ENCODE data around the gene GALNTL6.

GALNTL6 gene

GRCh38 chr4:172978848-172979247, 1165.6 kb downstream of the GALNTL6 start:
- no peak for DNase-seq

- DNase-seq: no peak
Observed at GRCh38 chr4:172979332-172979731, 1166.1 kb downstream of the GALNTL6 start.

- no peak for DNase-seq
Observed at GRCh38 chr4:172980219-172980618, 1167.0 kb downstream of the GALNTL6 start.

DNA sequence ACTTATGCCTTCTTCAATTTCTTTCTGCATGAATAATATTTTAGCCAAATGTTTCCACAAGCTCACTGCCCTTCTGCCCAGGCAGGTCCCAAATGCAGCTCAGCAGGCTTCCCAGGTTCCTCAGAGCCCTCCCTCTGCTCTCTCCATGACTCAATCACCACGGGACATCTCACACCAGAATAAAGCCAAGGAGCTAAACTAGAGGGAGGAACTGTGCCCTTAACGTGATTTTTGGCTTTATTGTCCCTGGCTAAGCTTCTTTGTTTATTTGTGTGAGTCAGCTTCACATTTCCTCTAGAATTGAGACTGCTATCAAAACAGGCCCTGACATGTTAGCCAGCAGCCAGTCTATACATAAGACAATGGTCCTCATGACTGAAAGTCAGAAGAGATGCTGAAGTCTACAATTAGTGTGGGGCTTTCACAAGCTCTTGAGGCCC, 1169.0 kb downstream of the GALNTL6 start:
- DNase-seq: no peak

- no peak for DNase-seq
Observed at GRCh38 chr4:172983014-172983413, 1169.8 kb downstream of the GALNTL6 start.

- DNase-seq: no peak
Observed at GRCh38 chr4:172983631-172984030, 1170.4 kb downstream of the GALNTL6 start.

- DNase-seq: no peak
Observed at GRCh38 chr4:172985552-172985951, 1172.3 kb downstream of the GALNTL6 start.

DNA sequence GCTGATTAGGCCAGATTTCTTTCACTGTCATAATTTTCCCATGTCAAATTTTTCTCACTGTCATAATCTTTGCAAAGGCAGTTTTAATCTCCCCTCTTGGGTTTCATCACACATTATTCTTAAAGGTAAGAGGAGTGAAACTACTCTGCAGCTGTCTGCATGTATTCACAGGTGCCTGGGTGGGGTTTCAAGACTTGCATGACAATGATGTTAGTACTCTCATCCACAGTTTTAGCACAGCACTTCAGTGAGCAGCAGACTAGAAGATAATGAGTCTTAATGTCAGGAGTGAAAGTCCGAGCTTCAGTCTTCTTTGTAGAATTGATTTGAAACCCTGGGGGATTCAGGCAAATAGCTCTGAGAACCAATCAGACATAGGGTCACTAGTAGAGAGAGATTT, 1172.9 kb downstream of the GALNTL6 start:
- DNase-seq: no peak

DNA sequence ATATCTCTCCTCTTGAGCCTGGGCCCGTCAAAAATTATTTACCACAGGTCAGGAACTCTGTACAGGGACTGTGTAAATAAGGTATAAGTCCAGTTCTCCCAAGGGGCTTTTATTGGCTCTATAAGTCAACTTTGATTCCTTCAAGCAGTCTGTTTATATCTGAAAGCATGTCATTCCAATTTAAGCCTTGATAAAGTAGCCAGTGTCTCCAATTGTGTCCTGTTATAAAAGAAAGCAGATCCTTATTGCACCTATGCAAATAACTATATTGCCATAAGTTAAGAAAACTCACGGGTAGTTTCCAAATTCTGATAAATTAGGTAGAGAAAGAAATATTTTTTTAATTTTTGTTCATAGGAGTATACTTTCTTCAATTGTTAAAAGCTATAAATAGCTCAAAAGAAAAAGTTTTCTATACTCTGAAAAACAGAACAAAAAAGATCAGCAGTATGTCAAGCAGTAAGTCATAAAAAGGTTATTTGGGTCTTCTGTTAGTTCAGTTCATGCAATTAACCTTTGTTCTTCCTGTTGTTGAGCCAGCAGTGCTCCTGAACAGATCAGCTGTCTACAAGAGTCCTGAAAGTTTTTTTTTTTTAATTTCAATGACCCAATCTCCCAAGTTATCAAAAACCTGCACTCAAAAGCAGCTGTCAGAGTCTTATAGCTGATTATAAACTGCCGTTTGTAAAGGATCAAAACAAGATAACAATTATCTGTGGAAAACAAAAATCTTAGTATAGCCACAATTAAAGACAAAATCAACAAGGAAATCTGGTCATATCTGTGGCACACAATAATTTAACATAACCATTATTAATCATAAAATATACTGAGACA, 1177.0 kb downstream of the GALNTL6 start:
- no peak for DNase-seq

DNA sequence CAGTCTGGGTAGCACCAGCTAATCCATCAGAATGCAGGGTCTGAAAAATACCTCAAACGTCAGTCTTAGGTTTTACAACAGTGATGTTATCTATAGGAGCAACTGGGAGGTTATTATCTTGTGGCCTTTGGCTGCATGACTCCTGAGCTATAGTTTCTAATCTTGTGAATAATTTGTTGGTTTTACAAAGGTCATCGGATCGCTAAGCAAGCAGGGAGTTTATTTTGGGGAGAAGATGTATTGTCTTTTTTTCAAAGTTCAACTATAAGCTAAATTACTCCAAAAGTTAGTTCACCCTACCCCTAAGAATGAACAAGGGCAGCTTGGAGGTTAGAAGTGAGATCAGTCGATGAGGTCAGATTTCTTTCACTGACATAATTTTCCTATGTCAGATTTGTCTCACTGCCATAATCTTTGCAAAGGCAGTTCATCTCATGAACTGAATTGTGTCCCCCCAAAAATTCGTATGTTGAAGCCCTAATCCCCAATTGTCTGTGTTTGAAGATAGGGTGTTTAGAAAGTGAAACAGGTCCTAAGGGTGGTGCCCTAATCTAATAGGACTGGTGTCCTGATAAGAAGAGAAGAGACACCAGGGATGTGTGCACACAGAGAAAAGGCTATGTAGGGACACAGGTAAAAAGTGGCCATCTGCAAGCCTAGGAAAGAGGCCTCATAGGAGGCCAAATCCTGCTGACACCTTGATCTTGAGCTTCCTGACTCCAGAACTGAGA, 1179.6 kb downstream of the GALNTL6 start:
- DNase-seq: no peak

GRCh38 chr4:172995161-172995560, 1182.0 kb downstream of the GALNTL6 start:
- DNase-seq: no peak

GRCh38 chr4:172995704-172996103, 1182.5 kb downstream of the GALNTL6 start:
- no peak for DNase-seq

DNA sequence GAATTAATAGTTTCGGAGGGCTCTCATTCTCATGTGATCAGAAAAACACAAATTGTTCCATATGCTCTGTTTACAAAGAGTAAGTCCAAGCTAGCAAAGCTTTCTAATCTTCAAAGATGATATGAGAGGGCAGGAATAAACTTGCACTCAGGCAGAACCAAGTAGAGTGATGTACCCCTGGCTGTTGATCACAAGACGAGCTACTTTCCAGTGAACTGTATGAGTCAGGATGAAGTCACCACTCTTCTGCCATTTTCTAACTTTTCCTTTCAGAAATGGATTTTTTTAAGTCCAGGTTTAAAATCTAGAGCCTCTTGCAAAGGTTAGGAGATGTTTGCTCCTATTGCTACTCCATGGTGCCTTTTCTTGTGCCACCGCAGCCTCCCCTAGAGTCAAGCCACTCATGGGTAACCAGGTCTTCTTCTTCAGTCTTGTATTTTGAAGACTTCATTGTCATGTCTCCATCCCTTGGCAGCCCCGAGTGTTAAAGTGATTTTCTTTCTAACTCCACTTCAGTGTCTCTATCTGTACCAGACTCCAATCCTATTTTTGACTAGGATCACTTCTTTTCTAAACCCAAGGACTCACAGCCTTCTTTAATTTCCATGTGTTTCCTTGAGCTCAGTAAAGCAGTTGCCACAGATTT, 1183.5 kb downstream of the GALNTL6 start:
- no peak for DNase-seq

DNA sequence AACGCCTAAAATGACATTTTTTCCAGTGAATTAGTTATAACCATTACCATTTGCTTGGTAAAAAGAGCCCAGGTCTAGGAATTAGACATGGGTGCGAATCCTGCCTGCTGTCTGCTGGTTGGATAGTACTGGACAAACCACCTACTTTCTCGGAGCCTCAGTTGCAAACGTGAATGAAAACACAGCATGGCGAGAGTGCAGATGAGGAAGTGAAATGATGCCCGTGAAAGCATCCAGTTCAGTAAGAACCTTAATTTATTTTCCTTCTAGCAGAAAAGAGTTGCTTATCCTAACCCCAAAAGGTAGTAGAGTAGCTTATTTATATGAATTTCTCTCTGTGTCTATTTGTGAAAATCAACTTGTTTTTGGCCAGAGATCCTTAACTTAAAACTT, 1184.0 kb downstream of the GALNTL6 start:
- no peak for DNase-seq

- DNase-seq: no peak
Observed at GRCh38 chr4:172997856-172998255, 1184.7 kb downstream of the GALNTL6 start.

DNA sequence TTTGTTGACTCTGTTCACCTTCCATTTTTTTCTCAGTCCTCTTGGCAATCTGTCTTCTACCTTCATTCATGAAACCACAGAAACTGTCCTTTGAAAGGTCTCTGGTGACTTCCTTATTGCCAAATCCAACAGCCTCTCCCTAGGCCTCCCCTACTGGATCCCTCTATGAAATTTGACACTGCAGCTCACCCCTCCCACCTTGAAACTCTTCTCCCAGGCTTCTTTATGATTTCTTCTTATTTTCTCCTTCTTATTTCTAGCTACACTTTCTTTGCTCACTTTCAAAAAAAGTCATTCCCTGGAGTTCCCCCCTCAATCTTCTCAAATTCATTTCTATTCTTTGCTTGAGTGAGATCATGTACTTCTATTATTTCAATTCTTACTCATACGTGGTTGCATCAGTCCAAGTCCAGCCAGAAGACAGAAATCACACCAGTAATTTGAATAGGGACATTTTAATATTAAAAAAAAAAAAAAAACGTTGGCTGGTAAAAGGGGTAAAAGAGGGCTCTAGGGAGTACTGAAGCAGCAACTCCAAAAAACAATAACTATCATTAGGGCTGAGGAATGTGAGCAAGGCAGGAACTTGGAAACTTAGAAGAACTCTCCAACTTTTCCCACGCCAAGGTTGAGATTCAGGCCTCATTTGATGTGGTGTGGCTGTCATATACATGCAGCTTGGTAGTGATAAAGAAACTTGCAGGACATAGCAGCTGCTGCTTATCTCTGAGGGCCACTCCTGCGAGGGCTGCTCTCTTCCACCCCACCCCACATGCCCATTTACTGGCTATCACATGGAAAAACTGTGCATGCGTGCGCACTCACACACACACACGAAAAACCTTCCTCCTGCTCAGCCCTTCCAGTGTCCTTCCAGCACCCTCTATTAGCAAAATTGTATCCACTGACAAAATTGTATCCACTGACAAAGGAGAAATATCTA, 1185.6 kb downstream of the GALNTL6 start:
- DNase-seq: no peak

GRCh38 chr4:173001571-173001970, 1188.4 kb downstream of the GALNTL6 start:
- no peak for DNase-seq

DNA sequence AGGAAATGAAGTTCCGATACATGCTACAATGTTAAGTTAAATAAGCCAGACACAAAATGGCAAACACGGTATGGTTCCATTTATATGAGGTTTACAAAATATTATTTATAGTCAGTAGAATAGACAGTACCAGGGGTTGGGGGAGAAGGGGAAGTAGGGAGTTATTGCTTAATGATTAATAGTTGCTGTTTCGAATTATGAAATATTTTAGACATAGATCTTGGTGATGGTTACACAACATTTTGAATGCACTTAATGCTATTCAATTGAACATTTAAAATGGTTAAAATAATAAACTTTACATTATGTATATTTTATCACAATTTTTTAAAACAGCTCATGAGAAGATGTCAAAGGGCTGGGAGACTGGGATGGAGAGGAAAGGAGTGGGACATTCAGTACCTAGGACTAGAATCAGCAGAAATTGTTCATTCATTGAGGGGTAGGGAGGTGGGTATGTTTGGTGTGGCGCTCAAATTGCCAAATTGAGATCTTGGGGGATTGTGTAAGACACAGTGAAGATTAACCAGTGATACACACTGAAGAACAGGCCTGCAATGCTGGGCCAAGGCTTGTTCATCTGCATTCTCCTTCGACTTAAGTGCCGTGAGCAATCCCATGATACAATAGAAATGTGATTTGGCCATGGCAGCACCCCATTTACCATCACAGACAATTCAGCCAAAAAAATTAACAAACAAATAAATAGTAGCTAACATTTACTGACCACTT, 1189.8 kb downstream of the GALNTL6 start:
- DNase-seq: no peak

DNA sequence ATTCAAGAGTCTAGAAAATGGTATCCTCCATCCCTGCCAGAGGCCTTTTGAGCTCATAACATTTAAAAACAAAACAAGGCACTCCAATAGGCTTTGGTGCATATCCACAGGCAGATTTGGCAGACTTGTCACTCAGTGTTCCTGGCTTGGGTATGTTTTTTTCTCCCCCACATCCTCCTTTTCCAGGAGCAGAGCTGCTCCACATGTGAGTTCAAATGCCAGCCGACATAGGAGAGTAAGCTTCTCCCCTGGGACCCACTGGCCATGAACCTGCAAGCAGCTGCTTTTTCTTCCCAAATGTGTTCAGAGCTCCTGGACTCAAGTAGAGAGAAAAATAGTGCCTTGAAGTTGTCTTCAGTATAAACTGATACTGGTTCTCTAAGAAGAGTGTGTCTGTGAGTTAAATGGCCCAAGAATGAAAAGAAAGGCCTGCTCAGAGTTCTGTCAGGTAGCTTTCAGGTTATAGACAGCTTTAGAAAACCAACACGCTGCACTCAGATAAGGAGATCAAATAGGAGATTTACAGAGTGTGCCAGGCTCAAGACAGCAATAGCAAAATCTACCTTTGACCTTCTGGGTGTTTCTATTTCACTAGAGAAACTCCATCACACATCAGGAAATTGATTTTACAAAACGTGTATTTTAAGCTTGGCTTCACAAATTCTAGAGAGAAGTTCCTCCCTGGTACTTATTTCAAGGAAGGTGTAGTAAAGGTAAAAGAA, 1192.9 kb downstream of the GALNTL6 start:
- no peak for DNase-seq

GRCh38 chr4:173008436-173008835, 1195.2 kb downstream of the GALNTL6 start:
- no peak for DNase-seq
